K562 (cell line): ENCODE results near the gene TBXA2R. TPM values are rescaled to one million over a fixed set of nuclear protein-coding genes. Genes with fewer than 3 reads are reported as not detected.

Experiments
- CHD7 ChIP-seq: fragments of 200-600 bp; sonication (generic); IDR thresholded peaks from one replicate; pipeline ENCODE4 v1.6.1; 2012; ENCODE audit warnings: mild to moderate bottlenecking, low read depth, low read length, inconsistent platforms
- FOXM1 ChIP-seq, 2 experiments: fragments of 450-650 bp in 1 of 2; sonication (generic) in 1 of 2; formaldehyde crosslinking in 1 of 2; IDR thresholded peaks; 2 replicates each; pipeline versions ENCODE4 v1.6.1 to v1.9.0; 2017 to 2022; ENCODE audit warnings: low read depth in 2 of 2, mild to moderate bottlenecking in 2 of 2, missing genetic modification reagents in 1 of 2, moderate library complexity in 1 of 2
- KLF1 ChIP-seq: fragments of 450-650 bp; IDR thresholded peaks from 2 replicates; pipeline ENCODE4 v1.6.1; 2016; ENCODE audit warnings: missing genetic modification characterization, missing compliant biosample characterization
- MCM7 ChIP-seq, 2 experiments: fragments of 450-650 bp; IDR thresholded peaks; 2 replicates each; pipeline ENCODE4 v1.6.1; 2016 to 2018
- POLR2H ChIP-seq: IDR thresholded peaks from 2 replicates; pipeline ENCODE4 v1.6.1; 2016; ENCODE audit warnings: missing genetic modification characterization, low read depth, mild to moderate bottlenecking, control low read depth, missing compliant biosample characterization, moderate library complexity
- ZNF12 ChIP-seq: sonication (generic); formaldehyde crosslinking; IDR thresholded peaks from 2 replicates; pipeline ENCODE4 v1.4.0; 2020; ENCODE audit warnings: mild to moderate bottlenecking, missing genetic modification reagents
- polyA plus RNA-seq, 8 experiments: library from polyadenylated mRNA; depleted of rRNA in 4 of 8; stranded (reverse) in 5 of 8; unstranded in 3 of 8; fragments of >200 nt; fragmentation: Nextera tagmentation in 2 of 8; fragmentation: Illumina TruSeq in 1 of 8; extraction: Ambion mirVana in 2 of 8; extraction: Trizol in 1 of 8; gene quantifications; 2 replicates each; pipeline versions ENCODE4 v1.2.1 to v1.2.3, GENCODE V29; 2011 to 2014; ENCODE audit warnings: inconsistent platforms in 1 of 8, missing spikeins in 1 of 8
- total RNA-seq, 7 experiments: library from RNA; depleted of rRNA in 6 of 7; stranded (reverse); fragments of >200 nt in 6 of 7; fragmentation: Illumina TruSeq in 2 of 7; extraction: Trizol in 2 of 7; gene quantifications; 2 replicates each; pipeline versions ENCODE4 v1.2.1 to v1.2.3, GENCODE V29; 2011 to 2021; ENCODE audit warnings: low replicate concordance in 1 of 7
- TF ChIP-seq, protein P1 (sequence below), 2 experiments: fragments of 450-650 bp in 1 of 2; sonication (generic) in 1 of 2; formaldehyde crosslinking in 1 of 2; IDR thresholded peaks in 1 of 2; conservative IDR thresholded peaks in 1 of 2; 2 replicates each; pipeline versions ENCODE4 v1.6.1 to v1.8.1; 2016 to 2023; ENCODE audit warnings: mild to moderate bottlenecking in 2 of 2, moderate library complexity in 2 of 2, inconsistent platforms in 1 of 2, missing genetic modification reagents in 1 of 2
- TF ChIP-seq, protein P2 (sequence below), 2 experiments: IDR thresholded peaks in 1 of 2; conservative IDR thresholded peaks in 1 of 2; 2 replicates each; pipeline ENCODE4 v1.6.1; 2016; ENCODE audit warnings: low read depth in 2 of 2, mild to moderate bottlenecking in 1 of 2, missing compliant biosample characterization in 1 of 2, missing genetic modification characterization in 1 of 2, moderate library complexity in 1 of 2
- TF ChIP-seq, protein P3 (sequence below): fragments of 250-450 bp; sonication (Bioruptor Pico); IDR thresholded peaks from 2 replicates; pipeline ENCODE4 v1.5.0; 2020; ENCODE audit warnings: mild to moderate bottlenecking, borderline replicate concordance

TBXA2R gene
- total and polyA plus RNA-seq, 9 of the 15 experiments (the other 6 are each of a cell fraction or from before 2014, with no cell fraction given) = 1.5 to 24.0 (median 2.8) TPM

GRCh38 chr19:3605770-3606169 lies 905 bp downstream of the TBXA2R start (continued):
- TF ChIP-seq CHD7 (no peak), ZNF12 (CRISPR knock-in tag) (no peak), KLF1 (no peak), FOXM1 (IDR thresholded peaks at IDR 0.05; ENCODE audit: low read depth) (no peak), FOXM1 (CRISPR knock-in tag; IDR thresholded peaks at IDR 0.05; ENCODE audit: low read depth) (no peak), POLR2H (tag) (no peak), MCM7 (IDR thresholded peaks at IDR 0.05) (0 out of 4 replicates have a peak, but pooled peaks have one; percentile 3 to 17)
- TF ChIP-seq, protein P1, sequence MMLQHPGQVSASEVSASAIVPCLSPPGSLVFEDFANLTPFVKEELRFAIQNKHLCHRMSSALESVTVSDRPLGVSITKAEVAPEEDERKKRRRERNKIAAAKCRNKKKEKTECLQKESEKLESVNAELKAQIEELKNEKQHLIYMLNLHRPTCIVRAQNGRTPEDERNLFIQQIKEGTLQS (IDR thresholded peaks at IDR 0.05) = no peak
- TF ChIP-seq, protein P1 (CRISPR knock-in tag; conservative IDR thresholded peaks at IDR 0.05) = no peak
- TF ChIP-seq, protein P2, sequence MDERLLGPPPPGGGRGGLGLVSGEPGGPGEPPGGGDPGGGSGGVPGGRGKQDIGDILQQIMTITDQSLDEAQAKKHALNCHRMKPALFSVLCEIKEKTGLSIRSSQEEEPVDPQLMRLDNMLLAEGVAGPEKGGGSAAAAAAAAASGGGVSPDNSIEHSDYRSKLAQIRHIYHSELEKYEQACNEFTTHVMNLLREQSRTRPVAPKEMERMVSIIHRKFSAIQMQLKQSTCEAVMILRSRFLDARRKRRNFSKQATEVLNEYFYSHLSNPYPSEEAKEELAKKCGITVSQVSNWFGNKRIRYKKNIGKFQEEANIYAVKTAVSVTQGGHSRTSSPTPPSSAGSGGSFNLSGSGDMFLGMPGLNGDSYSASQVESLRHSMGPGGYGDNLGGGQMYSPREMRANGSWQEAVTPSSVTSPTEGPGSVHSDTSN (CRISPR knock-in tag; IDR thresholded peaks at IDR 0.05; ENCODE audit: low read depth) = no peak
- TF ChIP-seq, protein P2 (tag; conservative IDR thresholded peaks at IDR 0.05; ENCODE audit: low read depth) = no peak
- TF ChIP-seq, protein P3, sequence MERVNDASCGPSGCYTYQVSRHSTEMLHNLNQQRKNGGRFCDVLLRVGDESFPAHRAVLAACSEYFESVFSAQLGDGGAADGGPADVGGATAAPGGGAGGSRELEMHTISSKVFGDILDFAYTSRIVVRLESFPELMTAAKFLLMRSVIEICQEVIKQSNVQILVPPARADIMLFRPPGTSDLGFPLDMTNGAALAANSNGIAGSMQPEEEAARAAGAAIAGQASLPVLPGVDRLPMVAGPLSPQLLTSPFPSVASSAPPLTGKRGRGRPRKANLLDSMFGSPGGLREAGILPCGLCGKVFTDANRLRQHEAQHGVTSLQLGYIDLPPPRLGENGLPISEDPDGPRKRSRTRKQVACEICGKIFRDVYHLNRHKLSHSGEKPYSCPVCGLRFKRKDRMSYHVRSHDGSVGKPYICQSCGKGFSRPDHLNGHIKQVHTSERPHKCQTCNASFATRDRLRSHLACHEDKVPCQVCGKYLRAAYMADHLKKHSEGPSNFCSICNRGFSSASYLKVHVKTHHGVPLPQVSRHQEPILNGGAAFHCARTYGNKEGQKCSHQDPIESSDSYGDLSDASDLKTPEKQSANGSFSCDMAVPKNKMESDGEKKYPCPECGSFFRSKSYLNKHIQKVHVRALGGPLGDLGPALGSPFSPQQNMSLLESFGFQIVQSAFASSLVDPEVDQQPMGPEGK (CRISPR knock-in tag) = no peak
